K562 (cell line): ENCODE measurements around the gene CXCR5. TPM values are rescaled to one million over a fixed set of nuclear protein-coding genes. Genes with fewer than 3 reads are reported as not detected.

Experiments
- ARID1B ChIP-seq: fragments of 450-650 bp; IDR thresholded peaks from 2 replicates; pipeline ENCODE4 v1.6.1; 2016; ENCODE audit warnings: antibody characterized with exemption, mild to moderate bottlenecking, inconsistent platforms
- CEBPB ChIP-seq: fragments of 450-650 bp; IDR thresholded peaks from 2 replicates; pipeline ENCODE4 v1.6.1; 2016; ENCODE audit warnings: missing genetic modification characterization, missing compliant biosample characterization
- CEBPG ChIP-seq, 3 experiments: fragments of 200-800 bp in 1 of 3; sonication (Bioruptor generic) in 1 of 3; sonication (generic) in 1 of 3; formaldehyde crosslinking in 1 of 3; IDR thresholded peaks in 2 of 3; conservative IDR thresholded peaks in 1 of 3; 2 replicates each; pipeline versions ENCODE4 v1.6.1 to v1.8.0; 2016 to 2022; ENCODE audit warnings: missing compliant biosample characterization in 2 of 3, missing genetic modification characterization in 2 of 3, mild to moderate bottlenecking in 1 of 3, missing genetic modification reagents in 1 of 3
- CHD4 ChIP-seq: fragments of 200-600 bp; sonication (generic); IDR thresholded peaks from 3 replicates; pipeline ENCODE4 v1.6.1; 2012; ENCODE audit warnings: low read depth, mild to moderate bottlenecking, mixed read lengths, low read length, inconsistent platforms; ENCODE audit not compliant: insufficient read depth, insufficient replicate concordance, poor library complexity, severe bottlenecking
- HDAC1 ChIP-seq, 2 experiments: fragments of 450-650 bp; IDR thresholded peaks; 2 replicates each; pipeline ENCODE4 v1.6.1; 2016 to 2017; ENCODE audit warnings: inconsistent platforms in 1 of 2, mild to moderate bottlenecking in 1 of 2, moderate library complexity in 1 of 2
- HDAC8 ChIP-seq: fragments of 450-650 bp; IDR thresholded peaks from 2 replicates; pipeline ENCODE4 v1.6.1; 2016; ENCODE audit warnings: mild to moderate bottlenecking, missing genetic modification characterization, moderate library complexity, missing compliant biosample characterization
- HES1 ChIP-seq: fragments of 450-650 bp; IDR thresholded peaks from 2 replicates; pipeline ENCODE4 v1.6.1; 2016; ENCODE audit warnings: low read depth, mild to moderate bottlenecking, moderate library complexity
- MTA3 ChIP-seq: fragments of 450-650 bp; formaldehyde crosslinking; IDR thresholded peaks from 2 replicates; pipeline ENCODE4 v1.6.1; 2017; ENCODE audit warnings: mild to moderate bottlenecking, borderline replicate concordance
- NELFE ChIP-seq: IDR thresholded peaks from 2 replicates; pipeline ENCODE4 v1.6.1; 2011; ENCODE audit warnings: mild to moderate bottlenecking; ENCODE audit not compliant: insufficient read depth, insufficient read length
- NFE2L1 ChIP-seq: fragments of 450-650 bp; IDR thresholded peaks from 2 replicates; pipeline ENCODE4 v1.6.1; 2016; ENCODE audit warnings: missing genetic modification characterization, low read depth, mild to moderate bottlenecking, missing compliant biosample characterization, moderate library complexity, borderline replicate concordance
- PHF21A ChIP-seq: fragments of 450-650 bp; IDR thresholded peaks from 2 replicates; pipeline ENCODE4 v1.6.1; 2017; ENCODE audit warnings: low read depth, borderline replicate concordance
- PHF8 ChIP-seq: fragments of 200-600 bp; sonication (generic); IDR thresholded peaks from 2 replicates; pipeline ENCODE4 v1.6.1; 2012; ENCODE audit warnings: mixed run types, mild to moderate bottlenecking, inconsistent platforms, low read length, moderate library complexity, borderline replicate concordance
- POLR2A ChIP-seq: fragments of 450-650 bp; conservative IDR thresholded peaks from 2 replicates; pipeline ENCODE4 v1.6.1; 2016
- SRSF3 ChIP-seq: fragments of 200-400 bp; formaldehyde crosslinking; IDR thresholded peaks from 2 replicates; pipeline ENCODE4 v1.6.1; 2016; ENCODE audit warnings: mild to moderate bottlenecking, low read length, moderate library complexity; ENCODE audit not compliant: insufficient read depth
- ZMIZ1 ChIP-seq, 2 experiments: fragments of 150-350 bp in 1 of 2; IDR thresholded peaks; 2 replicates each; pipeline ENCODE4 v1.6.1; 2012 to 2016; ENCODE audit warnings: low read depth in 2 of 2, low read length in 2 of 2, mild to moderate bottlenecking in 1 of 2, moderate library complexity in 1 of 2
- ZNF282 ChIP-seq: sonication (generic); formaldehyde crosslinking; IDR thresholded peaks from 2 replicates; pipeline ENCODE4 v1.8.1; 2023; ENCODE audit warnings: missing genetic modification reagents
- ZNF785 ChIP-seq: fragments of 250-450 bp; sonication (Bioruptor Pico); IDR thresholded peaks from 2 replicates; pipeline ENCODE4 v1.4.0; 2020; ENCODE audit warnings: mild to moderate bottlenecking
- ZSCAN29 ChIP-seq: fragments of 450-650 bp; IDR thresholded peaks from 2 replicates; pipeline ENCODE4 v1.6.1; 2017
- polyA plus RNA-seq, 8 experiments: library from polyadenylated mRNA; depleted of rRNA in 4 of 8; stranded (reverse) in 5 of 8; unstranded in 3 of 8; fragments of >200 nt; fragmentation: Nextera tagmentation in 2 of 8; fragmentation: Illumina TruSeq in 1 of 8; extraction: Ambion mirVana in 2 of 8; extraction: Trizol in 1 of 8; gene quantifications; 2 replicates each; pipeline versions ENCODE4 v1.2.1 to v1.2.3, GENCODE V29; 2011 to 2014; ENCODE audit warnings: inconsistent platforms in 1 of 8, missing spikeins in 1 of 8
- total RNA-seq, 7 experiments: library from RNA; depleted of rRNA in 6 of 7; stranded (reverse); fragments of >200 nt in 6 of 7; fragmentation: Illumina TruSeq in 2 of 7; extraction: Trizol in 2 of 7; gene quantifications; 2 replicates each; pipeline versions ENCODE4 v1.2.1 to v1.2.3, GENCODE V29; 2011 to 2021; ENCODE audit warnings: low replicate concordance in 1 of 7

Gene CXCR5
- total and polyA plus RNA-seq, 9 of the 15 experiments (the other 6 are each of a cell fraction or from before 2014, with no cell fraction given): 0.03 to 0.06 TPM; not detected in 7

- TF ChIP-seq ZSCAN29 (no peak), CEBPG (CRISPR knock-in tag; IDR thresholded peaks at IDR 0.05) (peak; percentile 60), CEBPG (tag; conservative IDR thresholded peaks at IDR 0.05 in 1 of 2, IDR thresholded peaks at IDR 0.05 in 1 of 2) (peak; percentile 56 to 88), ZMIZ1 (IDR thresholded peaks at IDR 0.05; ENCODE audit: low read depth in 2 of 2, low read length in 2 of 2) (no peak), ZNF282 (CRISPR knock-in tag) (no peak), PHF21A (peak; percentile 58; the same call in 1 of the 2 replicates), POLR2A (no peak), HDAC1 (IDR thresholded peaks at IDR 0.05) (peak in 1 of 2 experiments; percentile 73; a peak in 2 of 4 replicates), CEBPB (peak; percentile 90), ARID1B (peak; percentile 72), HES1 (peak; percentile 33; the same call in 1 of the 2 replicates), MTA3 (no peak), SRSF3 (no peak), CHD4 (no peak), ZNF785 (no peak), PHF8 (no peak), NELFE (no peak), HDAC8 (tag) (no peak), NFE2L1 (tag) (0 out of 2 replicates have a peak, but pooled peaks have one; percentile 18)
Measured at GRCh38 chr11:118878163-118878563, 5.5 kb upstream of the CXCR5 start (continued).
